Natural killer cell (primary cell): ENCODE measurements around the gene GABBR1. TPM values are rescaled to one million over a fixed set of nuclear protein-coding genes. Genes with fewer than 3 reads are reported as not detected.

ENCODE experiments used
- ATAC-seq, 3 donors: fragments of 150-1000 bp in 2 of 3; fragments of 200-7000 bp in 1 of 3; cut with Tn5 transposase; 1 replicate in 1 of 3; 2 replicates in 2 of 3; pipeline ENCODE4 v1.10.0; 2021; ENCODE audit warnings: mild to moderate bottlenecking in 2 of 3, moderate library complexity in 2 of 3
- DNase-seq, 2 donors: peaks; one replicate each; pipeline versions ENCODE4 v3.0.0 to v3.0.0-alpha.2; 2013 to 2021; ENCODE audit warnings: mixed read lengths in 1 of 2
- H3K27ac ChIP-seq: one replicate; pipeline ENCODE4 v1.5.1; 2013; ENCODE audit warnings: mild to moderate bottlenecking, low read length
- H3K27me3 ChIP-seq: one replicate; pipeline ENCODE4 v1.6.1; 2013; ENCODE audit warnings: low read length; ENCODE audit not compliant: control insufficient read depth, insufficient read depth
- H3K36me3 ChIP-seq: one replicate; pipeline ENCODE4 v1.6.1; 2013; ENCODE audit warnings: low read length; ENCODE audit not compliant: control insufficient read depth, insufficient read depth
- H3K4me1 ChIP-seq: one replicate; pipeline ENCODE4 v1.6.1; 2013; ENCODE audit warnings: low read length; ENCODE audit not compliant: control insufficient read depth, insufficient read depth
- H3K4me3 ChIP-seq: one replicate; pipeline ENCODE4 v1.5.1; 2013; ENCODE audit warnings: low read length
- H3K9me3 ChIP-seq: one replicate; pipeline ENCODE4 v1.6.1; 2013; ENCODE audit warnings: low read length; ENCODE audit not compliant: control insufficient read depth, insufficient read depth
- H3K27ac Mint-ChIP-seq, 2 donors: one replicate each; pipeline ENCODE4 v1.8.0; 2022; ENCODE audit warnings: mild to moderate bottlenecking in 2 of 2, mixed read lengths in 2 of 2, moderate library complexity in 1 of 2
- H3K27me3 Mint-ChIP-seq, 2 donors: one replicate each; pipeline ENCODE4 v1.8.0; 2022; ENCODE audit warnings: low read depth in 2 of 2, mixed read lengths in 2 of 2
- H3K36me3 Mint-ChIP-seq: one replicate; pipeline ENCODE4 v1.8.0; 2022; ENCODE audit warnings: mixed read lengths
- H3K4me1 Mint-ChIP-seq, 2 donors: one replicate each; pipeline ENCODE4 v1.8.0; 2022; ENCODE audit warnings: mixed read lengths in 2 of 2
- H3K4me3 Mint-ChIP-seq: one replicate; pipeline ENCODE4 v1.8.0; 2022; ENCODE audit warnings: mild to moderate bottlenecking, moderate library complexity, mixed read lengths
- H3K9me3 Mint-ChIP-seq, 2 donors: one replicate each; pipeline ENCODE4 v1.8.0; 2022; ENCODE audit warnings: mixed read lengths in 2 of 2
- CTCF ChIP-seq: fragments of 200-600 bp; IDR thresholded peaks from one replicate; pipeline ENCODE4 v1.8.0; 2022; ENCODE audit warnings: antibody characterized with exemption
- WGBS: methylation state at CpG from one replicate; pipeline ENCODE4 v1.1.7; 2013; ENCODE audit warnings: missing lambda C conversion rate; ENCODE audit not compliant: insufficient coverage; 5-methylcytosine and 5-hydroxymethylcytosine counted together
- intact Hi-C: fragments of 100-400 bp; cut with micrococcal nuclease; formaldehyde crosslinking; loops from one replicate; pipeline ENCODE4 v1.14.2; 2022
- total RNA-seq, 4 donors: library from RNA; stranded (reverse); fragments of 120-200 nt in 1 of 4; gene quantifications; one replicate each; pipeline versions ENCODE4 v1.2.3 to v1.2.4, GENCODE V29; 2013 to 2022

Gene GABBR1
- total RNA-seq, 3 donors from 2014 or later (not counting 1 experiment from before 2014, with no cell fraction given), result 7.6 to 12.8 (median 10.9) TPM

GRCh38 chr6:29641430-29642148, 8.6 kb upstream of the GABBR1 start:
- Mint-ChIP-seq H3K4me1 (peaks cover 6% of the 10 kb centered on the region in 2 donors), H3K4me3 (no peak overlapping the region), H3K27me3 (peaks cover 4 to 10% of the 10 kb centered on the region in 2 donors), H3K9me3 (no peaks in the 10 kb centered on the region), H3K27ac (no peak overlapping the region), H3K36me3 (no peaks in the 10 kb centered on the region)
- DNase-seq (peak in 1 of 2 donors; percentile 43), ATAC-seq (peak in 1 of 3 donors; percentile 32)
- intact Hi-C loops, result no loop called here
- H3K27me3 ChIP-seq, result no peaks in the 10 kb centered on the region
- 49% methylated on average over 3 of the region's 3 CpGs for WGBS
- H3K27ac ChIP-seq, result no peak overlapping the region
- H3K4me3 ChIP-seq, result no peak overlapping the region
- no peaks in the 10 kb centered on the region for H3K9me3 ChIP-seq
- H3K36me3 ChIP-seq, result no peaks in the 10 kb centered on the region
- TF ChIP-seq CTCF, result no peak
- H3K4me1 ChIP-seq, result no peaks in the 10 kb centered on the region

- H3K27me3 Mint-ChIP-seq, result peaks cover 14 to 22% of the 10 kb centered on the region in 2 donors
- no peaks in the 10 kb centered on the region for H3K36me3 ChIP-seq
- H3K36me3 Mint-ChIP-seq, result no peaks in the 10 kb centered on the region
- H3K4me3 Mint-ChIP-seq, result no peak overlapping the region
- peaks cover 8% of the 10 kb centered on the region for H3K4me1 ChIP-seq
- H3K4me1 Mint-ChIP-seq, result peaks cover 13 to 15% of the 10 kb centered on the region in 2 donors
- 88% methylated on average over 8 of the region's 9 CpGs for WGBS
- H3K27ac ChIP-seq, result no peak overlapping the region
- H3K4me3 ChIP-seq, result no peak overlapping the region
- H3K27me3 ChIP-seq, result no peaks in the 10 kb centered on the region
- DNase-seq (no peak), ATAC-seq (no peak)
- H3K27ac Mint-ChIP-seq, result no peak overlapping the region
- no peak for TF ChIP-seq CTCF
- H3K9me3 Mint-ChIP-seq, result no peaks in the 10 kb centered on the region
- no peaks in the 10 kb centered on the region for H3K9me3 ChIP-seq
- intact Hi-C loops, result no loop called here
These were observed 4.3 kb upstream of the GABBR1 start for GRCh38 chr6:29637247-29637646.

GRCh38 chr6:29633534-29633905, 537 bp upstream of the GABBR1 start:
- H3K9me3 Mint-ChIP-seq, result no peaks in the 10 kb centered on the region
- H3K4me3 Mint-ChIP-seq, result peak overlapping the region; percentile 74
- Histone ChIP-seq H3K27ac (peak overlapping the region; percentile 6), H3K36me3 (no peaks in the 10 kb centered on the region), H3K4me3 (peak overlapping the region; percentile 73), H3K9me3 (no peaks in the 10 kb centered on the region), H3K4me1 (peaks cover 27% of the 10 kb centered on the region), H3K27me3 (peaks cover 24% of the 10 kb centered on the region)
- peak overlapping the region in 1 of 2 donors; percentile 3 for H3K27ac Mint-ChIP-seq
- no peak for TF ChIP-seq CTCF
- peaks cover 20 to 29% of the 10 kb centered on the region in 2 donors for H3K4me1 Mint-ChIP-seq
- peaks cover 43 to 51% of the 10 kb centered on the region in 2 donors for H3K27me3 Mint-ChIP-seq
- 22% methylated on average over 9 of the region's 9 CpGs for WGBS
- no peaks in the 10 kb centered on the region for H3K36me3 Mint-ChIP-seq
- ATAC-seq (no peak), DNase-seq (no peak)
- intact Hi-C loops, result no loop called here
